Measurements from ENCODE around the gene LBX2.

LBX2 gene

DNA sequence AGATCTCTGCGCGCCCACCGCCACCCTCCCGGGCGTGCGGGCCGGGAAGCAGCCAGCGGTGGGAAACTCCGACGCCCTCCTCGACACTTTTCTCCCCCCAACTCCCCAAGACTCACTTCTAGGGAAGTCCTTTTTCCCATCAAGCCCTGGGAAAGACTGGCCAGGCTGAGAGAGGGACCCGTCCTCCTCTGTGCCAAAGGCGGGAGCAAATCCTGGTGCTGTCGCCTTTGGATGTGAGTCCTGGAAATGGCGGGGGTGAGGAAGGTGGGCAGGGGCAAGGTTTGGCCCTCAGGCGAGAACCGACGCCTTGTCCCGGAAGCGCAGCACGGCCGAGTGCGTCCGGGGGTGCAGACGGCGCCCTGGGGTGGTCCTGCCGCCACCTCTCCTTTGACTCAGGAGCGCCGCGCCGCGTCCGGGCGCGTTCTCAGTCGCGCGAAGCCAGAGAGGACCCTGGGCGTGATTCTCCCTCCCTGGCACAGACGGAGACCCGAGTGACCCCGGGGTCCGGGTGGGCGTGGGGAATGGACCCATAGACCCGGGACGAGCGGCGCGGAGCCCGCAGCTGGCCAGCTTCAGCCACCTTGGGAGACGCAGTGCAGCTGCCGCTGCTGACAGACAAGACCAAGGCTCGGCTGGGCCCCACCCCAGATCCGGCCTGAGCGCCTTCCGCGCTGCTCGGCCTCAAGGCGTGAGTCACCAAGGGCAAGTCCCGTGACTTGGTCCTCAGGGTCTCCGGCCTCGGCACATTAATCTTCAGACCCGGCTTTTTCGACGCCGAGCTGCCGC, 3.5 kb upstream of the LBX2 start:
- peak; percentile 83 for DNase-seq (ENCODE audit: low read depth)
- peak overlapping the region; percentile 78 for H3K4me3 ChIP-seq (ENCODE audit: low read length)
- peak; percentile 35; the same call in 1 of the 2 replicates for TF ChIP-seq CTCF (conservative IDR thresholded peaks at IDR 0.05; ENCODE audit: low read length)

DNA sequence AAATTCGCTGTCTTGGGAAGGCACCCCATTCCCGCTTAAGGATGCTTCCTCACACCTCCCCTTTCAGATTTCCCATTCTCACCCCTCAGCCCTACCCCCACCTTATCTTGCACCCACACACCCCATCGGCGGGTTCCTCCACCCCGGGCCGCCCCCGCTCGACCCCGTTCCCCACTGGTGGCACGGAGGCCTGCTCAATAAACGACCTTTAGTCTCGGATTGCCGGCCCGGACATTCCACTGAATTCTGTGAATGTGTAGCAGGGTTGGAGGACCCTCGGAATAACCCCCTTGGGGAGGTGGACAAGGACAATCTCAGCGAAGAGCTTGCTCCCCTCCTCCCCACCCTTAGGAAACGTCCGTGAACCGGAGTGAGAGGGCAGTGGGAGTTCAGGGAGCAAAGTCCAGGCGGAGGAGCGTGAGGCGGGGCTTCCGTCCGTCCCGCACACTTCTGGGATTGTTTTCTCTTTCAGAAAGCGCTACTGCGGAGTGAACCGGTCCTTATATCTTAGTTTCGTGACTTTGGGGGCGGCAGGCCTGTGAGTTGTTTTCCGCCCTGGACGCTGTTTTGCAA, 2.8 kb upstream of the LBX2 start:
- DNase-seq (ENCODE audit: low read depth), result no peak
- peak overlapping the region; percentile 78 for H3K4me3 ChIP-seq (ENCODE audit: low read length)

GRCh38 chr2:74501335-74502071, 2.1 kb upstream of the LBX2 start:
- no peak for DNase-seq (ENCODE audit: low read depth)
- TF ChIP-seq CTCF (conservative IDR thresholded peaks at IDR 0.05; ENCODE audit: low read length), result no peak
- peak overlapping the region; percentile 78 for H3K4me3 ChIP-seq (ENCODE audit: low read length)

More for the DNA sequence above, 2.8 kb upstream of the LBX2 start:
- no peak for TF ChIP-seq CTCF (conservative IDR thresholded peaks at IDR 0.05; ENCODE audit: low read length)

GRCh38 chr2:74500578-74500946, 1.2 kb upstream of the LBX2 start:
- no peak overlapping the region for H3K4me3 ChIP-seq (ENCODE audit: low read length)
- TF ChIP-seq CTCF (conservative IDR thresholded peaks at IDR 0.05; ENCODE audit: low read length), result no peak
- DNase-seq (ENCODE audit: low read depth), result no peak

DNA sequence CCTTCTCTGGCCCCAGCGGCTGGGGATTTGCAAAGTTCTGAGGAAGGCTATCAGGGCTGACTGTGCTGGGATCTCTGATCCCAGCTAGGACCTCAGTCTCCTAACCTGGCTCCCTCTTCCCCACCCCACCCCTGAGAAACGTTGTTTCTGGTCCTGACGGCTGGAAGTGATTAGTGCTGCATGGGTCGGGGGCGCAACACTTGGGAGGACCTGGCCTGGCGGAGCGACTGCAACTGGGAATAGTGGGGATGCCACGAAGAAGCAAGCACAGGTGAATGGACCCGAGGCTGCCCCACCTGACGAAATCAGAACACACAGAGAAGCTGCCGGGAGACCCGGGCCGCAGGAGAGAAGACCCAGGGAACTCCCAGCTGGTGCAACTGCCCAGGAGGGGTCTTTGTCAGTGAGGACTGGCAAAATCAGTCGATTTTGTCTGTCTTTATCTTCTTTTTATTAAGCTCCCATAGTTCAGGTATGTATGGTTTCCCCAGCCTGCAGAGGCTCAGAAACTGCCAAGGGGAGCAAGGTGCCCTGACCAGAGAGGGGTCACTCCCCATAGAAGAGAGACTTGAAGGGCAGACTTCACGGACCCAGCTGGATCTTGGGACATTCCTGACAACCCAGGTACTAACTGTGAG, 656 bp upstream of the LBX2 start:
- no peak for TF ChIP-seq CTCF (conservative IDR thresholded peaks at IDR 0.05; ENCODE audit: low read length)
- peak overlapping the region; percentile 22; the same call in 1 of the 2 replicates for H3K4me3 ChIP-seq (ENCODE audit: low read length)

GRCh38 chr2:74498500-74499266, 720 bp downstream of the LBX2 start:
- DNase-seq (ENCODE audit: low read depth), result no peak
- H3K4me3 ChIP-seq (ENCODE audit: low read length), result peak overlapping the region; percentile 53
- TF ChIP-seq CTCF (conservative IDR thresholded peaks at IDR 0.05; ENCODE audit: low read length), result no peak

More for the DNA sequence above, 656 bp upstream of the LBX2 start:
- no peak for DNase-seq (ENCODE audit: low read depth)
